ENCODE measurements around the gene ATP1A3.

The ATP1A3 gene

GRCh38 chr19:41978470-41978869, 15.6 kb downstream of the ATP1A3 start:
- no peak overlapping the region for H3K9ac ChIP-seq (ENCODE audit: low read length in 2 of 2)
- no peaks in the 10 kb centered on the region for H3K4me1 ChIP-seq (ENCODE audit: control insufficient read depth, insufficient read depth, low read length)
- H3K9me3 ChIP-seq (ENCODE audit: control insufficient read depth in 2 of 2, low read length in 2 of 2): no peaks in the 10 kb centered on the region
- no peaks in the 10 kb centered on the region for H3K36me3 ChIP-seq (ENCODE audit: control insufficient read depth in 2 of 2, insufficient read depth in 2 of 2, low read length in 2 of 2)
- no peaks in the 10 kb centered on the region for H3K27me3 ChIP-seq (ENCODE audit: control insufficient read depth in 1 of 2, insufficient read depth in 2 of 2, low read length in 2 of 2)
- no peak overlapping the region for H3K4me3 ChIP-seq (ENCODE audit: low read length in 2 of 2)
- no peak overlapping the region for H3K27ac ChIP-seq (ENCODE audit: low read length)

DNA sequence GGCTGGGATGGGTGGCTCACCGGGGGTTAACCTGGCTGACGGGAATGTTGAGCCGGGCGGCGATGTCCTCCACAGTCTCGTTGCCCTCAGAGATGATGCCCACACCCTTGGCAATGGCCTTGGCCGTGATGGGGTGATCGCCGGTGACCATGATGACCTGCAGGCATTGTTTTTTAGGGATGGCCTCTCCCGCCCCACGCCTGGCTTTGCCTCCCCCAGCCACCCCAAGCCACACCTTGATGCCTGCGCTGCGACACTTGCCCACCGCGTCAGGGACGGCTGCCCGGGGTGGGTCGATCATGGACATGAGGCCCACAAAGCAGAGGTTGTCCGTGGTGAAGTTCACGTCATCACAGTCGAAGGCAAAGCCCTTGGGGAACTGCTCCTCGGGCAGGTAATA, 16.1 kb downstream of the ATP1A3 start:
- Histone ChIP-seq H3K4me3 (ENCODE audit: low read length in 2 of 2) (no peak overlapping the region), H3K9me3 (ENCODE audit: control insufficient read depth in 2 of 2, low read length in 2 of 2) (no peaks in the 10 kb centered on the region), H3K9ac (ENCODE audit: low read length in 2 of 2) (no peak overlapping the region), H3K4me1 (ENCODE audit: control insufficient read depth, insufficient read depth, low read length) (no peaks in the 10 kb centered on the region), H3K27ac (ENCODE audit: low read length) (no peak overlapping the region), H3K27me3 (ENCODE audit: control insufficient read depth in 1 of 2, insufficient read depth in 2 of 2, low read length in 2 of 2) (no peaks in the 10 kb centered on the region), H3K36me3 (ENCODE audit: control insufficient read depth in 2 of 2, insufficient read depth in 2 of 2, low read length in 2 of 2) (no peaks in the 10 kb centered on the region)

DNA sequence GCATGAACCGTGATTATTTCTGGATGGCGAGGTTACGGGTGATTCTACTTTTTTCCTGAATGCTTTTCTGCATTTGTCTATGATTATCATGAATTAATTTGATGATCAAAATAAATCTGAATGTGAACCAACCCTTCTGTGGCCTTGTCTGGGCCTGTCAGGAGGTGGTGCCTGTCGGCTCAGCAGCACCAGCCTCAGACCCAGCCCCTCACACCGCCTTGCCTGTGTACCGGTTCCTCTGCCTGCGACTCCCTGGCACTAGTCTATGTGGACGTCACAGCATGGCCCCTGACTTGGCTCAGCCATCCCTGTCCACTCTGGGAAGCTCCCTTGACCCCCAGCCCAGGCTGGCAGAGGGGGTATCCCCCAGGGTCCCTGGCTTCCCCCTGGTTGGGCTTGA, 19.4 kb downstream of the ATP1A3 start:
- no peaks in the 10 kb centered on the region for H3K9me3 ChIP-seq (ENCODE audit: control insufficient read depth in 2 of 2, low read length in 2 of 2)
- no peaks in the 10 kb centered on the region for H3K4me1 ChIP-seq (ENCODE audit: control insufficient read depth, insufficient read depth, low read length)
- no peak overlapping the region for H3K9ac ChIP-seq (ENCODE audit: low read length in 2 of 2)
- no peak overlapping the region for H3K27ac ChIP-seq (ENCODE audit: low read length)
- no peaks in the 10 kb centered on the region for H3K36me3 ChIP-seq (ENCODE audit: control insufficient read depth in 2 of 2, insufficient read depth in 2 of 2, low read length in 2 of 2)
- peaks cover 0 to under 1% of the 10 kb centered on the region in 2 donors for H3K27me3 ChIP-seq (ENCODE audit: control insufficient read depth in 1 of 2, insufficient read depth in 2 of 2, low read length in 2 of 2)
- no peak overlapping the region for H3K4me3 ChIP-seq (ENCODE audit: low read length in 2 of 2)

DNA sequence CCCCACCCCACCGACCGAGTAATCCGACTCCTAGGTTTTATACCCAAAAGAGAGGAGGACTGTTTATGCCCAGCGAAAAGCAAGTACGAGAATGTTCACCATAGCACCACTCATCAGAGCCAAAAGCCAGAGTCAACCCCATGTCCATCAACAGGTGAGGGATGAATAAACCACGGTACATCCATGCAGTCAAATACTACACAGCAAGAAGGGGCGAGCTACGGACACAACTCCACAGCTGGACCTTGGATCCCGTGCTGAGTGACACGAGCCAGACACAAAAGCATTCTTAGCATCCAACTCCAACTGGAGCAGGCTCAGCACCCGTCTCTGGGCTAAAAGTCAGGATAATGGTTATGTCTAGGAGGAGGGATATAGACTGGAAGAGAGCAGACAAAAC, 22.7 kb downstream of the ATP1A3 start:
- Histone ChIP-seq H3K4me3 (ENCODE audit: low read length in 2 of 2) (no peak overlapping the region), H3K9me3 (ENCODE audit: control insufficient read depth in 2 of 2, low read length in 2 of 2) (no peaks in the 10 kb centered on the region), H3K36me3 (ENCODE audit: control insufficient read depth in 2 of 2, insufficient read depth in 2 of 2, low read length in 2 of 2) (no peaks in the 10 kb centered on the region), H3K9ac (ENCODE audit: low read length in 2 of 2) (no peak overlapping the region), H3K27me3 (ENCODE audit: control insufficient read depth in 1 of 2, insufficient read depth in 2 of 2, low read length in 2 of 2) (peaks cover 0 to 8% of the 10 kb centered on the region in 2 donors), H3K27ac (ENCODE audit: low read length) (no peak overlapping the region), H3K4me1 (ENCODE audit: control insufficient read depth, insufficient read depth, low read length) (no peaks in the 10 kb centered on the region)

- peaks cover 0 to 11% of the 10 kb centered on the region in 2 donors for H3K27me3 ChIP-seq (ENCODE audit: control insufficient read depth in 1 of 2, insufficient read depth in 2 of 2, low read length in 2 of 2)
- no peak overlapping the region for H3K9ac ChIP-seq (ENCODE audit: low read length in 2 of 2)
- no peaks in the 10 kb centered on the region for H3K36me3 ChIP-seq (ENCODE audit: control insufficient read depth in 2 of 2, insufficient read depth in 2 of 2, low read length in 2 of 2)
- no peaks in the 10 kb centered on the region for H3K9me3 ChIP-seq (ENCODE audit: control insufficient read depth in 2 of 2, low read length in 2 of 2)
- H3K4me1 ChIP-seq (ENCODE audit: control insufficient read depth, insufficient read depth, low read length): no peaks in the 10 kb centered on the region
- no peak overlapping the region for H3K4me3 ChIP-seq (ENCODE audit: low read length in 2 of 2)
- no peak overlapping the region for H3K27ac ChIP-seq (ENCODE audit: low read length)
Measured at GRCh38 chr19:41969772-41970458, 24.1 kb downstream of the ATP1A3 start.

DNA sequence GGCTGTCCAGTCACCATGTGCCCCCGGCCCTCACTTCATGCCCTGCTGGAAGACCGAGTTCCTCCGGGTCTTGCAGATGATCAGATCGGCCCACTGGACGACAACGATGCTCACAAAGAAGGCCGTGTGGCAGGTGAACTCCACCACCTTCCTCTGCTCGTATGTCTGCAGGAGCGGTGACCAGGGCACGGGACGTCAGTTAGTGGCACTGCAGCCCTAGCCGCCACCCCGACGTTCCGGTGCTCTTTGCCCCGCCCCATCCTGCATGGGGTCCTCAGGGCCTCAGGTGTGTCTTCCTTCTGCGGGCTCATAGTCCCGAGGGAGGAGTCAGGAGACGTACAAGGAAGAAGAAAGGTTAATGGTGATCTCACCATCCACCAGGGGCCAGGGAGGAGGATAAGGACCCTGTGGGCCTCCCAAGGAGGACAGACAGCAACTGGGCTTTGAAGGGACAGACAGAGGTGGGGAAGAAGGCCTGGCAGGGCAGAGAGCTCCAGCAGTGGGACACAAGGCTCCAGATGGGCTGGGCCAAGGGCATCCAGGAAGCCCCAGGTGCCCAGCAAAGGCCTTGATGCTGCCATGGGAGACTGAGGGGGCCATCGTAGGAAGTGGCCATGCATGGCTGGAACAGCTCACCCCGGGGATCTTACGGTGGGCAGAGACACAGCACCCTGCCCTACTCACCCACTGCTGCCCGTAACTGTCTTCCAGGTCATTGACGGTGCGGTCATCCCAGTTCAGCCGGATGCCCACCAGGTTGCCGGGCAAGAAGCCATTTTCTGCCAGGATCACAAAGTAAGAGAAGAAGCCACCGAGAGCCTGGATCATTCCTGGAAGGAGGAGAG, 25.1 kb downstream of the ATP1A3 start:
- Histone ChIP-seq H3K27ac (ENCODE audit: low read length) (no peak overlapping the region), H3K27me3 (ENCODE audit: control insufficient read depth in 1 of 2, insufficient read depth in 2 of 2, low read length in 2 of 2) (peaks cover 0 to 11% of the 10 kb centered on the region in 2 donors), H3K4me3 (ENCODE audit: low read length in 2 of 2) (no peak overlapping the region), H3K9me3 (ENCODE audit: control insufficient read depth in 2 of 2, low read length in 2 of 2) (no peaks in the 10 kb centered on the region), H3K36me3 (ENCODE audit: control insufficient read depth in 2 of 2, insufficient read depth in 2 of 2, low read length in 2 of 2) (no peaks in the 10 kb centered on the region), H3K9ac (ENCODE audit: low read length in 2 of 2) (no peak overlapping the region), H3K4me1 (ENCODE audit: control insufficient read depth, insufficient read depth, low read length) (no peaks in the 10 kb centered on the region)

GRCh38 chr19:41967054-41967783, 26.8 kb downstream of the ATP1A3 start:
- Histone ChIP-seq H3K36me3 (ENCODE audit: control insufficient read depth in 2 of 2, insufficient read depth in 2 of 2, low read length in 2 of 2) (no peaks in the 10 kb centered on the region), H3K27ac (ENCODE audit: low read length) (no peak overlapping the region), H3K9me3 (ENCODE audit: control insufficient read depth in 2 of 2, low read length in 2 of 2) (no peaks in the 10 kb centered on the region), H3K27me3 (ENCODE audit: control insufficient read depth in 1 of 2, insufficient read depth in 2 of 2, low read length in 2 of 2) (peaks cover 0 to 11% of the 10 kb centered on the region in 2 donors), H3K9ac (ENCODE audit: low read length in 2 of 2) (no peak overlapping the region), H3K4me3 (ENCODE audit: low read length in 2 of 2) (no peak overlapping the region), H3K4me1 (ENCODE audit: control insufficient read depth, insufficient read depth, low read length) (no peaks in the 10 kb centered on the region)

- H3K27ac ChIP-seq (ENCODE audit: low read length): no peak overlapping the region
- peaks cover 0 to 11% of the 10 kb centered on the region in 2 donors for H3K27me3 ChIP-seq (ENCODE audit: control insufficient read depth in 1 of 2, insufficient read depth in 2 of 2, low read length in 2 of 2)
- no peaks in the 10 kb centered on the region for H3K9me3 ChIP-seq (ENCODE audit: control insufficient read depth in 2 of 2, low read length in 2 of 2)
- H3K9ac ChIP-seq (ENCODE audit: low read length in 2 of 2): no peak overlapping the region
- H3K36me3 ChIP-seq (ENCODE audit: control insufficient read depth in 2 of 2, insufficient read depth in 2 of 2, low read length in 2 of 2): no peaks in the 10 kb centered on the region
- H3K4me3 ChIP-seq (ENCODE audit: low read length in 2 of 2): no peak overlapping the region
- no peaks in the 10 kb centered on the region for H3K4me1 ChIP-seq (ENCODE audit: control insufficient read depth, insufficient read depth, low read length)
Measured at GRCh38 chr19:41965106-41965505, 28.9 kb downstream of the ATP1A3 start.

GRCh38 chr19:41960973-41961372, 33.1 kb downstream of the ATP1A3 start:
- Histone ChIP-seq H3K36me3 (ENCODE audit: control insufficient read depth in 2 of 2, insufficient read depth in 2 of 2, low read length in 2 of 2) (peaks cover 0 to 2% of the 10 kb centered on the region in 2 donors), H3K9ac (ENCODE audit: low read length in 2 of 2) (no peak overlapping the region), H3K27ac (ENCODE audit: low read length) (no peak overlapping the region), H3K9me3 (ENCODE audit: control insufficient read depth in 2 of 2, low read length in 2 of 2) (no peaks in the 10 kb centered on the region), H3K4me3 (ENCODE audit: low read length in 2 of 2) (no peak overlapping the region), H3K27me3 (ENCODE audit: control insufficient read depth in 1 of 2, insufficient read depth in 2 of 2, low read length in 2 of 2) (peaks cover 0 to under 1% of the 10 kb centered on the region in 2 donors), H3K4me1 (ENCODE audit: control insufficient read depth, insufficient read depth, low read length) (peaks cover 19% of the 10 kb centered on the region)

DNA sequence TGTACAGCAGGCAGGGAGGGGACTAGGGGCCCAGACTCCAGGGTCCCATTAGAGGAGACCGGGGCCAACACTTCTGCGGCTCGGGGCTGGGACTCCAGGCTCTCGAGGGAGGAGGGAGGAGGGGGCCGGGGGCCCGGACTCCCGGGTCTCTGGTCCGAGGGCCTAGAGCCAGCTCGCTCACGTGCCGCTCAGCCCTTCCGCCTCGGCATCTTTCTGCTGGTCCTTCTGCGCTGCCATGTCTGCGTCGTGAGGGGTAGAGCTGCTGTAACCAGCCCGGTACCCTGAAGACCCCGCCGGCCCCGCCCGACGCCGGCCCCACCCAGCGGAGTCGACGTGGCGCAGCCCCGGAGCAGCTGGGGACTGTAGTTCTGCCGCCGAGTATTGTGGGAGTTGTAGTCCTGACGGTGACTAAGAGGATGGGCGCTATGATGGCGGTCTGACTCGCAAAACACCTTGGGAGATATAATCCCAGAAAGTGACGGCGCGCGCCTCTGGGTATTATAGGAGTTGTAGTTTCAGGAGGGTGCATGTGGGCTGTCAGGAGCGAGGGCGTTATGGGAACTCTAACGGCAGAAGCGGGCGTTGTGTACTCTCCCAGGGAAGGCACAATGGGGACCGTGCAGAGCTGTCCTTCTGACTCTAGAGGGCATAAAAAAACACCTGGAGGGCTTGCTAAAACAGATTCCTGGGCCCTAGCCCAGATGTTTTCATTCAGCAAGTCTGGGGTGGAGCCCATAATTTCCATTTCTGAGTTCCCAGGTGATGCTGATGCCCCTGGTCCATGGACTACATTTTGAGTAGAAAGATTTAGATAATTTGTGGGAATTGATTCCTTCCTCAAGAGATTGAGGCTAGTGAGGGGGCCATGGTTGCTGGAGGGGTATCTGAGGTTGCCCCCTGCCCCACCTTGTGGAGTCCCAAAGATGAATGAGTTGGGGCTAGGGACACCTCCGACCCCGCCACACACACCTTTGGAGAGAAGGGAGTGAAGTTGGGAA, 34.7 kb downstream of the ATP1A3 start, which contains the start of gene RABAC1:
RABAC1 (minus strand) TSS at position 266 of the 998 bp plus-strand sequence; CDS start at position 237, 29 bp downstream.
- Histone ChIP-seq H3K27me3 (ENCODE audit: control insufficient read depth in 1 of 2, insufficient read depth in 2 of 2, low read length in 2 of 2) (no peaks in the 10 kb centered on the region), H3K4me3 (ENCODE audit: low read length in 2 of 2) (peak within 1 kb of the TSS; percentile 63 to 88), H3K4me1 (ENCODE audit: control insufficient read depth, insufficient read depth, low read length) (peaks cover 19% of the 10 kb centered on the region), H3K9me3 (ENCODE audit: control insufficient read depth in 2 of 2, low read length in 2 of 2) (no peaks in the 10 kb centered on the region), H3K27ac (ENCODE audit: low read length) (peak within 1 kb of the TSS; percentile 62), H3K9ac (ENCODE audit: low read length in 2 of 2) (peak within 1 kb of the TSS; percentile 73 to 74), H3K36me3 (ENCODE audit: control insufficient read depth in 2 of 2, insufficient read depth in 2 of 2, low read length in 2 of 2) (peaks cover 5 to 6% of the 10 kb centered on the region in 2 donors)
